IPS-18a (cell line): ENCODE measurements around the gene ZNF8.
A peak's percentile ranks its signal among the peaks of the same experiment; 100 is the strongest.

Source experiments
- H3K27ac ChIP-seq: one replicate; pipeline ENCODE4 v1.5.1; 2013; ENCODE audit warnings: low read length
- H3K27me3 ChIP-seq: one replicate; pipeline ENCODE4 v1.6.1; 2013; ENCODE audit warnings: mild to moderate bottlenecking, low read length; ENCODE audit not compliant: control insufficient read depth, insufficient read depth
- H3K36me3 ChIP-seq: one replicate; pipeline ENCODE4 v1.6.1; 2013; ENCODE audit warnings: low read depth, low read length; ENCODE audit not compliant: control insufficient read depth
- H3K4me1 ChIP-seq: one replicate; pipeline ENCODE4 v1.6.1; 2013; ENCODE audit warnings: low read depth, low read length; ENCODE audit not compliant: control insufficient read depth
- H3K4me3 ChIP-seq: one replicate; pipeline ENCODE4 v1.5.1; 2013; ENCODE audit warnings: low read length
- H3K9ac ChIP-seq: one replicate; pipeline ENCODE4 v1.6.1; 2013; ENCODE audit warnings: mild to moderate bottlenecking, low read length, moderate library complexity
- H3K9me3 ChIP-seq: one replicate; pipeline ENCODE4 v1.6.1; 2013; ENCODE audit warnings: low read depth, low read length; ENCODE audit not compliant: control insufficient read depth

Gene ZNF8

GRCh38 chr19:58325311-58326022 lies 46.7 kb downstream of the ZNF8 start:
- Histone ChIP-seq H3K9me3 (no peaks in the 10 kb centered on the region), H3K4me1 (no peaks in the 10 kb centered on the region), H3K9ac (no peak overlapping the region), H3K27ac (no peak overlapping the region), H3K4me3 (peak overlapping the region; percentile 89), H3K27me3 (no peaks in the 10 kb centered on the region), H3K36me3 (no peaks in the 10 kb centered on the region)

DNA sequence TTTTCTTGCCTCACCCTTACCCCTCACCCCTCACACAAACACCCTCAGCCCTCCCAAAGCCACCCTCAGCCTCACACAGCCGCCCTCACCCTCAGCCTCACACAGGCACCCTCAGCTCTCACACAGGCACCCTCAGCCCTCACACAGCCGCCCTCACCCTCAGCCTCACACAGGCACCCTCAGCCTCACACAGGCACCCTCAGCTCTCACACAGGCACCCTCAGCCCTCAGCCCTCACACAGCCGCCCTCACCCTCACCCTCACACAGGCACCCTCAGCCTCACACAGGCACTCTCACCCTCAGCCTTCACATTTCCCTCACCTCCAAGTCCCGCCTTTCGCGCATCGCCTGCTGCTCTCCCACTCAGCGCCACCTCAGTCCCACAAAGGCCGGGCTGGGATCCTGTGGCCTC lies 47.8 kb downstream of the ZNF8 start:
- H3K4me1 ChIP-seq = no peaks in the 10 kb centered on the region
- H3K36me3 ChIP-seq = no peaks in the 10 kb centered on the region
- no peaks in the 10 kb centered on the region for H3K27me3 ChIP-seq
- peak overlapping the region; percentile 89 for H3K4me3 ChIP-seq
- H3K27ac ChIP-seq = no peak overlapping the region
- peak overlapping the region; percentile 77 for H3K9ac ChIP-seq
- H3K9me3 ChIP-seq = no peaks in the 10 kb centered on the region

GRCh38 chr19:58326914-58327726 lies 48.4 kb downstream of the ZNF8 start, which contains the start of gene ZSCAN22:
Gene ZSCAN22 (plus strand): TSS chr19:58326994. CDS start chr19:58334803, 7,809 bp downstream.
- no peaks in the 10 kb centered on the region for H3K36me3 ChIP-seq
- H3K9ac ChIP-seq = peak within 1 kb of the TSS; percentile 77
- H3K27ac ChIP-seq = no peak within 1 kb of the TSS
- peak within 1 kb of the TSS; percentile 89 for H3K4me3 ChIP-seq
- no peaks in the 10 kb centered on the region for H3K4me1 ChIP-seq
- H3K27me3 ChIP-seq = no peaks in the 10 kb centered on the region
- no peaks in the 10 kb centered on the region for H3K9me3 ChIP-seq

DNA sequence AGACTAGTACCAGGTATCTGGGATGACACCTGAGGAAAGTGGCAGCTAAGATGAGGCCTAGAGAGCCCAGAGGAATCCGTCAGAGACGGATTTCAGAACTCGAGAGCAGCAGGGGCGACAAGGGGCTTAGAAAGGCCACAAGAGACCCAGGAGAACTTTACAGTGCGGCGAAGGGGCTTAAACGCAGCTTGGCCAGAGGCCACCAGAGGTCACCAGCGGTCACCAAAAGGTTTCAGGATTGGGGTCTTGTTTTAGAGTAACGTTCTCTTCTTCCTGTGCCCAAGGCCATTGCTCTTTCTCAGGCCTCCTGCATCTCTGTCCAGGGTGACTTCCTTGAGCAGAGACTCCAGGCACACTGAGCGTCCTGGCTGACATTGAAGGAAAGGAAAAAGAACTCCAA lies 50.2 kb downstream of the ZNF8 start:
- H3K27ac ChIP-seq = no peak overlapping the region
- no peak overlapping the region for H3K4me3 ChIP-seq
- H3K27me3 ChIP-seq = no peaks in the 10 kb centered on the region
- H3K9me3 ChIP-seq = no peaks in the 10 kb centered on the region
- H3K4me1 ChIP-seq = no peaks in the 10 kb centered on the region
- H3K9ac ChIP-seq = no peak overlapping the region
- no peaks in the 10 kb centered on the region for H3K36me3 ChIP-seq

- no peaks in the 10 kb centered on the region for H3K9me3 ChIP-seq
- H3K4me1 ChIP-seq = no peaks in the 10 kb centered on the region
- no peak overlapping the region for H3K27ac ChIP-seq
- H3K36me3 ChIP-seq = peaks cover 4% of the 10 kb centered on the region
- no peaks in the 10 kb centered on the region for H3K27me3 ChIP-seq
- no peak overlapping the region for H3K9ac ChIP-seq
- no peak overlapping the region for H3K4me3 ChIP-seq
Measured at GRCh38 chr19:58330458-58330857, 51.7 kb downstream of the ZNF8 start.

- no peaks in the 10 kb centered on the region for H3K27me3 ChIP-seq
- H3K36me3 ChIP-seq = peaks cover 4% of the 10 kb centered on the region
- H3K9me3 ChIP-seq = no peaks in the 10 kb centered on the region
- no peak overlapping the region for H3K4me3 ChIP-seq
- no peaks in the 10 kb centered on the region for H3K4me1 ChIP-seq
- H3K9ac ChIP-seq = no peak overlapping the region
- no peak overlapping the region for H3K27ac ChIP-seq
Measured at GRCh38 chr19:58332697-58333096, 53.9 kb downstream of the ZNF8 start.

DNA sequence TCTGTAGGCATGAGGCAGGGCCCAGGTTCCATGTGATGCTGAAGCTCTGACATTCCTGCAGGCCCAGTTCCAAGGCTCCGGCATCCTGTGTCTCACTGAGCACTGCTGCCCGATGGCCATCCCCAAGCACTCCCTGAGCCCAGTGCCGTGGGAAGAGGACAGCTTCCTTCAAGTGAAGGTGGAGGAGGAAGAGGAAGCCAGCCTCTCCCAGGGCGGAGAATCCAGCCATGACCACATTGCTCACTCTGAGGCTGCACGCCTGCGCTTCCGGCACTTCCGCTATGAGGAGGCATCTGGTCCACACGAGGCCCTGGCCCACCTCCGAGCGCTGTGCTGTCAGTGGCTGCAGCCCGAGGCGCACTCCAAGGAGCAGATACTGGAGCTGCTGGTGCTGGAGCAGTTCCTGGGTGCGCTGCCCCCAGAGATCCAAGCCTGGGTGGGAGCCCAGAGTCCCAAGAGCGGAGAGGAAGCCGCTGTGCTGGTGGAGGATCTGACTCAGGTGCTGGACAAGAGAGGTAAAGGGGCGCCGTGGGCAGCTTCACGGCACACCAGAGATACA lies 56.0 kb downstream of the ZNF8 start:
- no peaks in the 10 kb centered on the region for H3K9me3 ChIP-seq
- no peak overlapping the region for H3K9ac ChIP-seq
- no peak overlapping the region for H3K4me3 ChIP-seq
- no peaks in the 10 kb centered on the region for H3K27me3 ChIP-seq
- peaks cover 4% of the 10 kb centered on the region for H3K36me3 ChIP-seq
- H3K27ac ChIP-seq = no peak overlapping the region
- H3K4me1 ChIP-seq = no peaks in the 10 kb centered on the region

DNA sequence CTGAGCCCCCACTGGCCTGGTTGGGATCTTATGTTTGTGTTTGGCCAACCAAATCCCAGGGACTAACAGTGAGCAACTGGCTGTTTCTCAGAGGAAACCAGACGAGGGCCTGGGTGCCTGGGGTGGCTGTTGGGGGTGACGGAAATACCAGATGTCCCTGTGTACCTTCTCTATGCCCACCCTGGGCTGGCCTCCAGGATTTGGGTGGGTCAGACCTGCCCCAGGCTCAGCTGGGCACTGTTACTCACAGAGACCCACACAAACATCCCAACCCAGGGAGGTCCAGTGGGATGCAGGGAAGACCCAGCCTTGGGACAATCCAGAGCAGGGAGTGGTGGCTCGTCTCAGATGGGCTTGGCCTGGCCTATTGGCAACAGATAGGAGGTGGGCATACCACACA lies 56.9 kb downstream of the ZNF8 start:
- no peaks in the 10 kb centered on the region for H3K9me3 ChIP-seq
- no peaks in the 10 kb centered on the region for H3K4me1 ChIP-seq
- H3K36me3 ChIP-seq = peaks cover 7% of the 10 kb centered on the region
- H3K27ac ChIP-seq = no peak overlapping the region
- H3K4me3 ChIP-seq = no peak overlapping the region
- no peak overlapping the region for H3K9ac ChIP-seq
- no peaks in the 10 kb centered on the region for H3K27me3 ChIP-seq

- Histone ChIP-seq H3K9me3 (no peaks in the 10 kb centered on the region), H3K4me1 (no peaks in the 10 kb centered on the region), H3K36me3 (peaks cover 7% of the 10 kb centered on the region)
Measured at GRCh38 chr19:58336216-58336615, 57.5 kb downstream of the ZNF8 start.

DNA sequence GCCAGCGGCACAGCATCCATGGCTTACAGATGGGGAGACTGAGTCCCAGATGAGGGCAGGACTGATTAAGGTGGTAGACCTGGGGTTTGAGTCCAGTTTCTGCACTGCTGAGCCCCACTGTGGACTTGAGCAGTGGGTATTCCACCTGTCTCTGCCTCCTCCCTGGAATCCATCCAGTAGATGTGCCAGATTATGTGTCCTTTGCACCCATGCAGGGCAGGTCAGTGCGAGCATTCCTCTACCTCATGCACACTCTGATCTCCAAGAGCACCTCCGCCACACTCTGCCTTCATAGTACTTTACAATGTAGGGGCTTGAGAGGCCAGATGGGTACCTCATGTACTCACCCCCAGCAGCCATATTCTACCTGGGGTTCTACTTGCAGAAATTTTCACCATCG lies 58.1 kb downstream of the ZNF8 start:
- H3K4me1 ChIP-seq = no peaks in the 10 kb centered on the region
- no peak overlapping the region for H3K9ac ChIP-seq
- no peaks in the 10 kb centered on the region for H3K9me3 ChIP-seq
- H3K4me3 ChIP-seq = no peak overlapping the region
- no peaks in the 10 kb centered on the region for H3K27me3 ChIP-seq
- peaks cover 7% of the 10 kb centered on the region for H3K36me3 ChIP-seq
- H3K27ac ChIP-seq = no peak overlapping the region

More at GRCh38 chr19:58336216-58336615, 57.5 kb downstream of the ZNF8 start:
- H3K9ac ChIP-seq = no peak overlapping the region
- H3K27me3 ChIP-seq = no peaks in the 10 kb centered on the region
- no peak overlapping the region for H3K4me3 ChIP-seq
- H3K27ac ChIP-seq = no peak overlapping the region

- Histone ChIP-seq H3K36me3 (peaks cover 7% of the 10 kb centered on the region), H3K9ac (no peak overlapping the region), H3K9me3 (no peaks in the 10 kb centered on the region), H3K4me3 (no peak overlapping the region), H3K27ac (no peak overlapping the region), H3K4me1 (no peaks in the 10 kb centered on the region), H3K27me3 (no peaks in the 10 kb centered on the region)
Measured at GRCh38 chr19:58338336-58338735, 59.6 kb downstream of the ZNF8 start.
